Epithelial cell of prostate (primary cell): ENCODE measurements around the gene PTX3.

Source experiments
- DNase-seq: peaks from one replicate; pipeline ENCODE4 v3.0.0-alpha.2; 2011; ENCODE audit warnings: low read depth, low spot score
- H3K27ac ChIP-seq: fragments of 450-650 bp; 2 replicates; pipeline ENCODE4 v1.5.1; 2017; ENCODE audit warnings: mild to moderate bottlenecking

Gene PTX3

DNA sequence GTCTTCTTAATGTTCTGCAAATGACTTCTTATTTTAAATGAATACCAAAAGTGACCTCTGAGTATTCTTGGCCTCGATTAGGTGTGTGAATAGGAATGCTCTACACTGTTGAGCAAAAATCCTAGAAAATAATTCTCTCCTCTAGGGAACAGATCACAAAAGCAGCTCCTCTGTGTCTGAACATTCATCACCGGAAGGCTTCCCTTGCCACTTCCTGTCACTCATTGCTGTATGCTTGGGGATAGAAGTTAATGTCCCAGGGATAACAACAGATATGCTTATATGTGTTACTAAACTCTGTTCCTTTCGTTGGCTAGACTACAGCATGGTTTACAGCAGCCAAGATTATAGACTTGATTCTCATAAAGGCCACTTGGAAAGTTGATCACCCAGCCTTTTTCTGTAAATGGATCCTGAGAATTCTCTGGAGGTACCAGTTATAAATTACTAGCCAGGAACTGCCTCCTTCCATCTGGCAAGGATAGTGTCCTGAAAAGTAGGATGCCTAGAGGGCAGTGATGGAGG lies 16.0 kb upstream of the PTX3 start:
- DNase-seq: no peak
- no peak overlapping the region for H3K27ac ChIP-seq

DNA sequence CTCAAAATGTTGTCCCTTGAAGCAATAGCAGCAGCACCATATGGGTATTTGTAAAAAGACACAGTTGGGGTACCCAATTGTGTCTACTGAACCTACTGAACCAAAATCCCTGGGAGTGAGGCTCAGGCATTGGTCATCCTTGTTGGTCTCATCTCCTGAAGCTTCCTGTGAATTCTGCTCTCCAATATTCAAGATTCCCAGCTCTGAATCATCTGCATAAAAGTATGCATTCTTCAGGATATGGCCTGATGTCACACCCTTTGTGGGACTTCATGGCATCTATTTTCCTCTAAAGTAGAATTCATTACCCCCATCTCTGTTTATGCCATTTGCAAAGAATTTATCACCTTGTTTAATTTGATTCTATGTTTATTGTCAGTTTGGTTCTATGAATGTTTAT lies 13.3 kb upstream of the PTX3 start:
- no peak for DNase-seq
- no peak overlapping the region for H3K27ac ChIP-seq

DNA sequence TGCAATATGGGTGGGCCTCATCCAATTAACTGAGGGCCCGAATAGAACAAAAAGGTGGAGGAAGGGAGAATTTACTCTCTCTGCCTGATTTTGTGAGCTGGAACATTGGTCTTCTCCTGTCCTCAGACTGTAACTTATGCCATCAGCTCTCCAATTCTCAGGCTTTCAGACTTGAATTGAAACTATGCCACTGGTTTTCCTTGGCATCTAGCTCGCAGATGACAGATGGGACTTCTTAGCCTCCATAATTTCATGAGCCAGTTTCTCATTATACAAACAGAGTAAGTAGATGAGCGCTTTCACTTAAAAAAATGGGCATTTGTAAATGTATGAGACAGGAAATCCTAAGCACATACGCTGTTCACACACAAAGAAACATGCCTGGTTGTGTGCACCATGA lies 8.7 kb upstream of the PTX3 start:
- DNase-seq: no peak

DNA sequence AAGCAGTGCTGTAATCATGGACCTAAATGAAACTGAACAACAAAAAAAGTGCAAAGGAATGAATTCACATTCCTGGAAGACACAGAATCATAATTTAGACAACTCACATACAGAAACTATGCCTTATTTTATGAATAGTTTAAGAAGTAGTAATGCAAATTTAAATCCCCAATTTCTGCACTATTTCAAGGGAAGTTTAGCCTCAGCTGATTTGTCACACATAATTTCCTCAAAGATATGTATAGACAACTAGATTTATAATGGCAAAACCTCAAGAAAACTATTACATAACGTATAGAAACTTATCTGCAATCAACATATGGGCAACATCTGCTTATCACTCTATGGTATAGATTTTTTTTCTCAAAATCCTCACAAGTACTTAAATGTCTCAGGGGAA lies 7.8 kb upstream of the PTX3 start:
- no peak for DNase-seq
- H3K27ac ChIP-seq: no peak overlapping the region

More for the DNA sequence above, 8.7 kb upstream of the PTX3 start:
- no peak overlapping the region for H3K27ac ChIP-seq

DNA sequence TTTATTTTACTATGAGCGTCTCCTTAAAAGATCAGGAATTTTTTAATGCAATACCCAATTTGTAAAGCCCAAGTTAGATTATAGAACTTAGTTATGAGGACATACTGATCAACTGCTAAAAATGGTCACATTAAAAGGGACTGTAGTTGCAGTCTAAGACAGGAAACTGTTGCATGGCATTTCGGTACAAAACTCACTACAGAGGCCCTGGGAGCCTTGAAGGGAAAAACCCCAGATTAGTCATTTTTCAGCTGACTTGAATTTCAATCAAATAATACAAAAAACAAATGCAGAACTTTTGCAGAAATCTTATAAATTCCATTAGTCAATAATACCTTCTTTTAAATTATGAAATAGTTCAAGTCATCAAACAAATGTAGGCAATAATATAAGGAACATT lies 6.9 kb upstream of the PTX3 start:
- H3K27ac ChIP-seq: no peak overlapping the region
- no peak for DNase-seq

DNA sequence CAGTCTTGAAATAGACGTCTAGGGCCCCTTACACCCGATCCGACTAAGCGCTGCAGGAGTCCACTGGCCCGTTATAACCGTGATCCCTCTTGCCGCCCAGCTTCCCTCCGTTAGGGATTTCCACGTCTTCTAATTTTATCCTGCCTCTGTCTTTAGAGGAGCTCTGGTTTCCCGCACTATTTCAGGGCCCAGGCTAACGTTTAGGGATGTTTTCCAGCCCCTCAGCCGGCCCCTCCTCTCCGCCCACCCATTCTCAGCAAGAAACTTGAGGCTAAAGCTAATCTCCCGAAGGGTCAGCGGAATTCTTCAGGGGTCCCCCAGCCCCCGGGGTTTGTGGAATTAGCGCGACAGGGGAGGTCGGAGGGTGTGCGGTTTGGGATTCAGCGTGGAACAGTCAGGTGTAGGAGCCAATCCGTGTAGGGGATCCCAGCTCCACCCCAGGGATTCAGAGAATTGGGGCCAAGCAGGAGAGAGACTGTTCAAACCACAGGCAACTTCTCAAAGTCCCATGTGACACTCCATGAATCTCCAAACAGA lies 1.6 kb downstream of the PTX3 start:
- no peak overlapping the region for H3K27ac ChIP-seq
- DNase-seq: no peak

DNA sequence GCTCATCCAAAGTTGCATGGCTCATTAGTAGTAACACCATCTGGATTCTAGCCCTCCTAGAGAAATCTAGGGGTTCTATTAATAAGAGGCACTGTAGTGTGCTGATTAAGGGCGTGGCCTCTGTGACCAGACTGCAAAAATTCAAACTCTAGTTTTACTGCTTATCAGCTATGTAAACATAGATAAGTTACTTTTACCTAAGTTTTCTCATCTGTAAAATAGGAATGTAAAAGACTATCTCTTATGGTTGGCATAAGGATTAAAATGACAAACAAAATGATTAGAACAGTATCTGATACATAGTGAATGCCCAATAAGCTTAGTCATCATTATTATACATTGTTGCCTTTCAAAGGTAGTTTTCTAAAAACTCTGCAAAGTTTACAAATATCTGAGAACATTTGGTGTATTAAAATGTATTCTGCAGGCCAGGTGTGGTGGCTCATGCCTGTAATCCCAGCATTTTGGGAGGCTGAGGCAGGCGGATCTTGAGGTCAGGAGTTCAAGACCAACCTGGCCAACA lies 4.5 kb downstream of the PTX3 start:
- DNase-seq: no peak
- no peak overlapping the region for H3K27ac ChIP-seq

DNA sequence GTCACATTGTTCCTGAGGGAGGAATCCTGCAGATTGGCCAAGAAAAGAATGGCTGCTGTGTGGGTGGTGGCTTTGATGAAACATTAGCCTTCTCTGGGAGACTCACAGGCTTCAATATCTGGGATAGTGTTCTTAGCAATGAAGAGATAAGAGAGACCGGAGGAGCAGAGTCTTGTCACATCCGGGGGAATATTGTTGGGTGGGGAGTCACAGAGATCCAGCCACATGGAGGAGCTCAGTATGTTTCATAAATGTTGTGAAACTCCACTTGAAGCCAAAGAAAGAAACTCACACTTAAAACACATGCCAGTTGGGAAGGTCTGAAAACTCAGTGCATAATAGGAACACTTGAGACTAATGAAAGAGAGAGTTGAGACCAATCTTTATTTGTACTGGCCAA lies 6.1 kb downstream of the PTX3 start:
- no peak for DNase-seq

DNA sequence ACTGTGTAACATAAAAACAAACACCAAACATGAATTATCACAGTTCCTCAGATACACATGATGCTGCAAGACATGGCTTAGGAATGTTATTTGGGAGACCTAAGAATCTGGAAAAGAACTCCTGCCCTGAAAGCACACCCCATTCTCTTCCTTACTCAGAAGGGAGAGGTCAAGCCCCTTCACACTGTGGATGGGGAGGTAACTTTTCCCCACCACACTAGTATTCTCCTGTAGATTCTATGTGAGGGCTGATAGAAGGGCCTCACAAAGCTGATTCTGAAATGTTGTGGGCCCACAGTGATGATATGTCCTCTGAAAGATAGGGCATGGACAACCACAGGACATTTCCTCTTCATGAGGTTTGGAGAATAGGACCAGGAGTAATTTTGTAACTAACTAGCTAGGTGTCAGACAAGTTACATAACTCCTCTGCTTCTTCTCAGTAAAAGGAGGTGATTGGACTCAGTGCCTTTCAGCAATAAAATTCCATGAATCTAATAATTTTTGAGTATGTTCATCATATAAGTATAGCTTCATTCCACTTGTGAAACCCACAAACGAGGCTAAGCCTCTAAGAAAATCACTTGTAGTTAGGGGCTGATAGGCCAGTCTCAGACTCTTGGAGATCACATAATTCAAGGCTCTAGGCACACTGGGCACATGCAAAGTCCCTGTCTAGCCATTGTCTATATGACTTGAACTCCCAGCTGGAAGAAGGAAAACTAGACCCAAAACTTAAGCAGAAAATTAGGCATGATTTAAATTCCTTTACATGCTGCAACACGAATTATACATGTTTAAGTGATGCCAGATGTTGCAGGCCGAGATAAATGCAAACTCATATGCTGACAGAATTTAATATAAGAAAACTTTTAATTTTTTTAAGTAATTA lies 7.5 kb downstream of the PTX3 start:
- no peak for DNase-seq
- no peak overlapping the region for H3K27ac ChIP-seq

More for the DNA sequence above, 6.1 kb downstream of the PTX3 start:
- H3K27ac ChIP-seq: no peak overlapping the region

- DNase-seq: no peak
- H3K27ac ChIP-seq: no peak overlapping the region
These were observed 8.1 kb downstream of the PTX3 start for GRCh38 chr3:157444797-157445184.

- peak; percentile 40 for DNase-seq
- H3K27ac ChIP-seq: no peak overlapping the region
These were observed 9.2 kb downstream of the PTX3 start for GRCh38 chr3:157445857-157446256.

- H3K27ac ChIP-seq: peak overlapping the region; percentile 16
- DNase-seq: no peak
These were observed 10.5 kb downstream of the PTX3 start for GRCh38 chr3:157447026-157447694.

GRCh38 chr3:157452097-157452496 lies 15.4 kb downstream of the PTX3 start:
- no peak overlapping the region for H3K27ac ChIP-seq

GRCh38 chr3:157453824-157454223 lies 17.2 kb downstream of the PTX3 start:
- DNase-seq: no peak
- H3K27ac ChIP-seq: no peak overlapping the region

More at GRCh38 chr3:157452097-157452496, 15.4 kb downstream of the PTX3 start:
- DNase-seq: no peak

- no peak overlapping the region for H3K27ac ChIP-seq
- DNase-seq: no peak
These were observed 23.1 kb downstream of the PTX3 start for GRCh38 chr3:157459706-157460105.

- H3K27ac ChIP-seq: no peak overlapping the region
- no peak for DNase-seq
These were observed 23.6 kb downstream of the PTX3 start for GRCh38 chr3:157460253-157460652.

- no peak for DNase-seq
- no peak overlapping the region for H3K27ac ChIP-seq
These were observed 27.2 kb downstream of the PTX3 start for GRCh38 chr3:157463816-157464215.

DNA sequence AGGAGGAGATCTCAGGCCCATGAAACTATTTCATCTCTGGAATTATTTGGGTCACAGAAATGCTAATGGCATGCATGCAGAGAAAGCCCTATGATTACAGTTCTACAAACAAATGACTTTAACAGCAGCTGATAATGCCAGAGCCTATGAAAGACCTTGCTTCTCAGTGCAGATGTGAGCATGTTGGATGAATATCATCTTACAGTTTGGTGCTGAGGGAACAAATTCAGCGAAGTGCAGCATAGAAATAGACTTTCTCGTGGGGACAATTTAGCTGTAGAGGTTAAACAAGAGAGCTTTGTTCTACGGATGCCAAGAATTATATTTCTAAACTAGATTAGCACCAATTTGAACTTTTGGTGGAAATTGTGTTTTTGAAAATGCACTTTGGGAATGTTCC lies 27.7 kb downstream of the PTX3 start:
- no peak overlapping the region for H3K27ac ChIP-seq
- no peak for DNase-seq

DNA sequence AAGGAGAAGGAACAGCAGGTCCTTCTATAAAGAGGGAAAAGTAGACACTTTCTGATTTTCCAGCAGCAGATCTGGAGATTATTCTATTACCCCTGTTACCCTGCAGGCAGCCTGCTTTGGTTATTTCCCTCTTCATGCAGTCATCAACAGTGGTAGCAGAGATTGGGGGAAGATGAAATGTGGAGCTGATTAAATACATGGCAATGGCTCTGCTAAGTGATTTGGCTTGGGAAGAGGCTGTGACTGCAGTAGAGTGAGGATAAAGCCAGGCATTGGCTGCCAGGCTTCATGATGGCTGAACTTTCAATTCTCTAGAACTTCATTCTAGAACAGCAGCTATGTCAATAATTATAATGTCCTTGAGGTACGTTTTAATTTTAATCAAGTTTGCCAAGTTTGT lies 29.1 kb downstream of the PTX3 start:
- no peak for DNase-seq
- H3K27ac ChIP-seq: no peak overlapping the region

DNA sequence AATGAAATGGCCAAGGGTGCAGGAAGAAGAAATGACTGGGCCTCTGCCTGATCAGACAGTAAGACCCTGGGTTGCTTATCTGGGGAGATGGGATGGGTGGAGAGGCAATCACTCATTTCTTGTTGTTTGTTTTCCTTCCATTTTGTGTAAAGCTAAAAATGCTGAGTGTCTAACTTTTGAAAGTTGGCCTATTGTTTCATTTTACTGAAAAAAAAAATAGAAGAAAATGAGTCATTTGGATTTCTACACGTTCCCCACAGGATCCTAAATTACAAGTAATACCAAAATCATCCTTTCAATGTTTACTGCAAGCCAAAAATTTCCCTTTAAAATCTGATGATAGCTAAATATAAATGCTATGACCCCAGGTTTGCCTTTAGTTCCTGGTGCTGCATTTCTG lies 30.6 kb downstream of the PTX3 start:
- DNase-seq: no peak
- no peak overlapping the region for H3K27ac ChIP-seq
